Uterus (tissue), 2 donors: ENCODE results near the gene EYA4.

ENCODE experiments used
- POLR2A ChIP-seq, 2 donors: fragments of 450-650 bp; IDR thresholded peaks; one replicate each; pipeline ENCODE4 v1.6.1; 2016; ENCODE audit warnings: antibody characterized with exemption in 2 of 2, mild to moderate bottlenecking in 1 of 2, moderate library complexity in 1 of 2
- TF ChIP-seq, protein P1 (sequence below), 4 experiments: fragments of 200-600 bp in 2 of 4; fragments of 450-650 bp in 2 of 4; sonication (generic) in 2 of 4; IDR thresholded peaks; one replicate each; pipeline ENCODE4 v1.5.1; 2016 to 2019; ENCODE audit warnings: antibody characterized with exemption in 4 of 4, mild to moderate bottlenecking in 2 of 4, moderate library complexity in 1 of 4

DNA sequence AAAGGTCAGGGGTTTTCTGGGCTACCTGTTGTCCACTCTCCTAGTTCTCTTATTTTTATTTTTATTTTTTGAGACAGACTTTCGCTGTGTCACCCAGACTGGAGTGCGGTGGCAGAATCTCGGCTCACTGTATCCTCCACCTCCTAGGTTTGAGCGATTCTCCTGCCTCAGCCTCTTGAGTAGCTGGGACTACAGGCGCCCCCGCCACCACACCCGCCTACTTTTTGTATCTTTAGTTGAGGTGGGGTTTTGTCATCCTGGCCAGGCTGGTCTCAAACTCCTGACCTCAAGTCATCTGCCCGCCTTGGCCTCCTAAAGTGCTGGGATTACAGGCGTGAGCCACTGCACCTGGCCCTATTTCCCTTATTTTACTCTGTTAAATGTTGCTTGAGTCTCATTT is 149.0 kb downstream of the EYA4 start:
- TF ChIP-seq, protein P1, sequence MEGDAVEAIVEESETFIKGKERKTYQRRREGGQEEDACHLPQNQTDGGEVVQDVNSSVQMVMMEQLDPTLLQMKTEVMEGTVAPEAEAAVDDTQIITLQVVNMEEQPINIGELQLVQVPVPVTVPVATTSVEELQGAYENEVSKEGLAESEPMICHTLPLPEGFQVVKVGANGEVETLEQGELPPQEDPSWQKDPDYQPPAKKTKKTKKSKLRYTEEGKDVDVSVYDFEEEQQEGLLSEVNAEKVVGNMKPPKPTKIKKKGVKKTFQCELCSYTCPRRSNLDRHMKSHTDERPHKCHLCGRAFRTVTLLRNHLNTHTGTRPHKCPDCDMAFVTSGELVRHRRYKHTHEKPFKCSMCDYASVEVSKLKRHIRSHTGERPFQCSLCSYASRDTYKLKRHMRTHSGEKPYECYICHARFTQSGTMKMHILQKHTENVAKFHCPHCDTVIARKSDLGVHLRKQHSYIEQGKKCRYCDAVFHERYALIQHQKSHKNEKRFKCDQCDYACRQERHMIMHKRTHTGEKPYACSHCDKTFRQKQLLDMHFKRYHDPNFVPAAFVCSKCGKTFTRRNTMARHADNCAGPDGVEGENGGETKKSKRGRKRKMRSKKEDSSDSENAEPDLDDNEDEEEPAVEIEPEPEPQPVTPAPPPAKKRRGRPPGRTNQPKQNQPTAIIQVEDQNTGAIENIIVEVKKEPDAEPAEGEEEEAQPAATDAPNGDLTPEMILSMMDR (IDR thresholded peaks at IDR 0.05): no peak
- no peak for TF ChIP-seq POLR2A (IDR thresholded peaks at IDR 0.05)
